GM21737 (cell line): ENCODE results near the gene PPP2R2C.

Experiments used
- ATAC-seq: cut with Tn5 transposase; IDR thresholded peaks from one replicate; pipeline ENCODE4 v1.9.1; 2021; ENCODE audit warnings: mild to moderate bottlenecking, moderate library complexity; ENCODE audit not compliant: unreplicated experiment

PPP2R2C gene

DNA sequence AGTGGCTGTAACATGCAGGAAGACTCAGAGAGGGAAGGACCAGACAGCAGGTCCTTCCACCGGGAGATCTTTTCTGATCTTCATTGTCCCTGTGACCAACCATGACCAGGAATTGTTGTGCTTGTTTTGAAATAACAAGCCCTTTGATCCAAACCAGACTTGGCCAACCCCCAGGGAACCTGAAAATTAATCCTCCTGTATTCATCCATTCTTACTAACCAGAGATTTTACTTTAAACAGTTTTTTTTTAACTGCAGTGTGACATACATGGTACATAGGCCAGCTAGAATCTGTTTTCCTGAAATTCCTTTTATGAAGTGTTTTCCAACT is 198.8 kb downstream of the PPP2R2C start:
- ATAC-seq = no peak

DNA sequence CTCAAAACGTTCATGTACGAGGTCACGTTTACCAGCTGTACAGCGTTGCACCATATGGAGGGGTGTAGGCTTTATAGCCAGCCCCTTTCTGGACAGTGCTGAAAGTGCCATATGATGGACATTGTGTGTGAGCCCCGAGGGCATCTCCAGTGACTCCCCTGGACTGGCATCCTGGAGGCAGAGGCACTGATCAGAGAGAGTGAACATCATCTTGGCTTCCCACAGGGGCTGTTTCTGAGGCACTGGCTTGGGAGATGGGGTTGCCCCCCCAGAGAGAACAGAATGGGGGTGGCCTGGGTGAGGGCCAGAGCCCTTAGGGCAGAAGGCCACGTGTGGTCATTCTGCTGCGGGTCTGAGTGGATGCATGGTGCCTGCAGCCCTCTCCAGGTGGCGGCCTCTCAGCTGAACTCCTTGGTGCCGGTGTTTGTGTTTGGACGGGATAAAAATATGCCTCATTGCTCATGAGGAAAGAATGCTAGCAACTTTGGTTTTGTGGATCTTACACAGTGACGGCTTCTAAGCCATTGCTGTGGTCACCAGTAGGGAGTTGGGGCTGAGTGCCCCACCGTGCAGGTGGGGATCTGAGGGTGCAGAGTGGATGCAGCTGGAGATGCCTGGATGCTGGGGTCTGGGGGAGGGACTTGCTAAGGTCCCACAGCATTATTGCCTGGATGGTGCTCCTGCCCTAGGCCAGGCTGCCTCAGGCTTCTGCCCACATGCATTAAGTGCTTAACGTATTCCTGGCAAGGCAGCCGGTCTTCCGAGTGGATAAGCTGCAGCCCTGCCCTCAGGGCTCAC is 199.4 kb downstream of the PPP2R2C start:
- no peak for ATAC-seq

DNA sequence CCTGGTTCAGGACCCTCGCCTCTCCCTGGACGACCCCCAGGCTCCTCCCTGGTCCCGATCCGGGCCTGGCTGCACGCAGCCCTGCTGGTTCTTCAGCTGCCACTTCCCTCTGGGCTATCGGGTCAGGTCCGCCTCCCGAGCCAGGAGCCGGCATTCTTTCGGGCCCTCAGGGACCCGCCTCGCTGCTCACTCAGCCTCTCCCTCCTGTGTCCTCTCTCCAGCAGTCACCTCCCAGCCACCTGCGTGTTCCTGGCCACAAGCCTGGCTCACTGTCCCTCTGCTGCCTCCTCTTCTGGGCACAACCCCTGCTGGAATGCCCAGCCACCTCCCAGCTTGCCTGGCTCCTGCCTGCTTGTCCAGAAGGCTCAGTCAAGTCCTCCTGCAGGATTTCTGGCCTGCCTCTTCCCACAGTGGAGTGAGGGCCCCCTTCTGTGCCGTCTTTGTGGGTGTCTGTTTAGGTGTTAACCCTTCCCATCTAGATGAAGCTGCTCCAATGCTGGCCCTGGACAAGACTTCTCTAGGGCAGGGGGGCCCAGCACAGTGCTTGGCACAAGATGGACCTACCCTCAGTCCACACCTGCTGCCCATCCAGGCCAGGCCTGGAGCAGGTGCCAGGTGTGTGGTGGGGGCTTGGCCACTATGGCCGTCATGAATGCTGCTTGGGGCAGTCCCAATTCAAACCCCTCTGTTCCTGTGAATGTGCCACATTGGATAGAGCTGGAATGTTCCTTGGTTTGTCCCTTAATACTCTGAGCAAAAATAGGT is 200.5 kb downstream of the PPP2R2C start:
- no peak for ATAC-seq

DNA sequence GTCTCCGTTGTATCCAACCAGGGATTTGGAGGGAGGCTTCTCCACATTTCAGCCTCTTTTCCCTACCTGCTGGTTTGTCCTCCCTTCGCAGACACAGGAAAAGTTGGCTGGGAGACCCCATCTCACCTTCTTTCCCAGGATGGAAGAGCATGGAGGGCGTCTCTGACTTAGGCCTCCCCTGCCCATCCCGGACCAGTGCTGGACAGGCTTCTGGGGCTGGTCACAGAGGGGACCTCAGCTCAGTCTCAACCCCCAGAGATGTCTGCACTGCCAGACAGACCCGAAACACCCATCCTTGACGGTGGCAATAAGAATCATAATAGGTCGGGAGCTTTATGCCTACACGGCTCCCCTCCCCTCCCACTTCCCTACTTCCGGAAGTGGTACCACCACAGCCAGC is 201.2 kb downstream of the PPP2R2C start:
- ATAC-seq = no peak

DNA sequence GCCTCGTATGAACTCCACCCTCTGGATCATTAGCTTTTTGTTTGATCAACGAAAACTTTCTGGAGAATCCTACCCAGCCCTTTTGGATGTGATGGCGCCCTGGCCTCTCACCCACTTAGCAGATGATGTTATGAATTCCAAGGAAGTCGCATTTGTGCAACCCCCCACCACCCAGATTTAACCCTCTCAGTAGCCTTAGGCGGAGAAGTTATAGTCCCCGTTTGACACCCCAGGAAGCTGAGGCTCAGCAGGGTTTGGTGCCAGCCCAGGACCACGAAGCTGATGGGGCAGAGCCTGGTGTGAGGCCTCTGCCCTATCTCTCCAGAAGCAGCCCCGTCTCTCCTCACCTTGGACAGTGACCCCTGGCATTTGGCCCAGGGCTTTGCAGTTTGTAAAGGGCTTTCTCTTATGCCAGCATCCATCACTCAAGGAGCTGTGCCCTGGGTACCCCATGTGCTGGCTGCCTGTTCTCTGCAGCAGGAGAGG is 201.7 kb downstream of the PPP2R2C start:
- no peak for ATAC-seq
